CD4-positive, alpha-beta T cell treated with Interleukin-17A for 4 hours (primary cell): Measurements from ENCODE around the gene ANOS1.
"Not testable (repeated sequence)": the region's sequence is repeated elsewhere in the genome, so short reads cannot be mapped to it uniquely, and the experiment has no call there.

Experiments used
- DNase-seq: peaks from one replicate; pipeline ENCODE4 v3.0.0-alpha.2; 2020; ENCODE audit warnings: mixed read lengths

Gene ANOS1, protein sequence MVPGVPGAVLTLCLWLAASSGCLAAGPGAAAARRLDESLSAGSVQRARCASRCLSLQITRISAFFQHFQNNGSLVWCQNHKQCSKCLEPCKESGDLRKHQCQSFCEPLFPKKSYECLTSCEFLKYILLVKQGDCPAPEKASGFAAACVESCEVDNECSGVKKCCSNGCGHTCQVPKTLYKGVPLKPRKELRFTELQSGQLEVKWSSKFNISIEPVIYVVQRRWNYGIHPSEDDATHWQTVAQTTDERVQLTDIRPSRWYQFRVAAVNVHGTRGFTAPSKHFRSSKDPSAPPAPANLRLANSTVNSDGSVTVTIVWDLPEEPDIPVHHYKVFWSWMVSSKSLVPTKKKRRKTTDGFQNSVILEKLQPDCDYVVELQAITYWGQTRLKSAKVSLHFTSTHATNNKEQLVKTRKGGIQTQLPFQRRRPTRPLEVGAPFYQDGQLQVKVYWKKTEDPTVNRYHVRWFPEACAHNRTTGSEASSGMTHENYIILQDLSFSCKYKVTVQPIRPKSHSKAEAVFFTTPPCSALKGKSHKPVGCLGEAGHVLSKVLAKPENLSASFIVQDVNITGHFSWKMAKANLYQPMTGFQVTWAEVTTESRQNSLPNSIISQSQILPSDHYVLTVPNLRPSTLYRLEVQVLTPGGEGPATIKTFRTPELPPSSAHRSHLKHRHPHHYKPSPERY

DNA sequence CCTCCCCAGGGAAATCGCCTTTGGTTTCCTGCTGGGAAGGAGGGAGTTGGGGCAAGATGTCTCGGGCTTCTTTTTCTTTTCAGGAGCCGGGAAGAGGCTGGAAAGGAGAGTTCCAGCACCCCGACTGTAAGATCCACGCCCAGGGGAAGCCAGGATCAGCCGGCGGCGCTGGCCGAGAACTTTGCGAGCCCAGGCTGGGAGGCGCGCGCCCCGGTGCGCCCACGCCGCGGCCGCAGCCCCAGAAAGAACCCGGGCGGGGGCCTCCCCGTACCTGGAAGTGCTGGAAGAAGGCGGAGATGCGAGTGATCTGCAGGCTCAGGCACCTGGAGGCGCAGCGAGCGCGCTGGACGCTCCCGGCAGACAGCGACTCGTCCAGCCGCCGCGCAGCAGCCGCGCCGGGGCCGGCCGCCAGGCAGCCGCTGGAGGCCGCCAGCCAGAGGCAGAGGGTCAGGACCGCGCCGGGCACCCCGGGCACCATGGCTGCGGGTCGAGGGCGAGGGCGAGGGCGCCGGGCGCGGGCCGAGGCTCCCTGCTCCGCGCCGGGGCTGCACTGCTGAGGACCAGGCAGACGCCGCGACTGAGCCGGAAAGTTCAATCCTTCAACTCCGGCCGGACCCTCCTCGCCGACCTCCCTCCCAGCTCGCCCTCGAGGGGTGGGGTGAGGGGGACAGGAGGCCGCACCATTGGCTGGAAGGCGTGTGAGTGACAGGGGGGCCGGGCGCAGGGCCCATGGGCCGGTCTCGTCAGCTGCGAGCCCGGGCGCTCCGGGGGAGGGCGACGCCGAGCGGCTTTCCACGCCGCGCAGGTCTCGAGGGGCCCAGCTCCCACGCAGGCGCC lies at the start of gene ANOS1:
Gene ANOS1 (minus strand): TSS at position 579 of the 837 bp plus-strand sequence. CDS start 101 bp downstream, at position 478.
- no peak for DNase-seq

DNA sequence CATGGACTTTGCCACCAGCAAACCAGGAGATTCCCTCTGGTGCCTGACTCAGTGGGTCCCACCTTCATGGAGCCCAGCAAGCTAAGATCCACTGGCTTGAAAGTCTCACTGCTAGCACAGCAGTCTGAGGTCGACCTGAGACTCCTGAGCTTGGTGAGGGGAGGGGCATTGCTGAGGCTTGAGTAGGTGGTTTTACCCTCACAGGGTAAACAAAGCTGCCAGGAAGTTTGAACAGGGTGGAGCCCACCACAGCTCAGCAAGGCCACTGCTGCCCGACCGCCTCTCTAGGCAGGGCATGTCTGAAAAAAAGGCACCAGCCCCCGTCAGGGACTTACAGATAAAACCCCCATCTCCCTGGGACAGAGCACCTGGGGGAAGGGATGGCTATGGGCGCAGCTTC lies 41.2 kb upstream of the ANOS1 start:
- DNase-seq, result no peak

DNA sequence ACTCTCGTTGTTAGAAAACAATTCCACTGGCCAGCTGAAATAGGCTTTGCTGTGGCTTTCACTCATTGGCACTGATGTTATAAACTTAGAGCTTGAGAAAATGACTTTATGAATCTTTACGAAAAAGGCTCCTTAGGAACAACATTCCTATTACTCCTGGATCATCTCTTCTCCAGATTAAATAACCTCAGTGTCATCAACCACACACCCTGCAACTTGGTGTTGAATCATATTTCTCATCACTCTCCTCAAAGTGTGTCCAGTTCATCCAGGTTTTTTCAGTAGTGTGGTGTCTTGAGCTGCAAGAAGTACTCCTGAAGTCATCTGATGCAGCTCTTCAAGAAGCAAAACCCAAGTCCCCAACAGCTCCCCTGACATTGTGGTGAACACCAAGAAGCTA lies 28.1 kb upstream of the ANOS1 start:
- DNase-seq, result no peak

DNA sequence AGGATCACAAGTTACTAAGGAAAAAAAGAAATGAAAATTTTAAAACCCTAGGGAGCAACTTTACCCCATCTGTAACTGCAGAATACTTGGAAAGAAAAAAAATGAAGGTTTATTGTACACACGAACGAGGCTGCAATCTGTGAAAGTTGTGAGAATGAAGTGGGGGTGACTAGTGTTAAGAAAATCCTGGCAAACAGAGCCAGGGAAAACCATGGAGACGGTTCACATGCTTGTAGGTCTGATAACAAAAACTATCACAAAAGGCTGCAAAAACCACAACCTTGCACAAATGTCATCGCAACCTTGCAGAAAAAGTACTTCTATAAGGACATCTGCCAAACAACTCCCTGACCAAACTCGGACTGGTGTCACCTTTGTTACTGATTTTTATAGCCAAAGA lies 26.8 kb upstream of the ANOS1 start:
- DNase-seq, result not testable (repeated sequence)

DNA sequence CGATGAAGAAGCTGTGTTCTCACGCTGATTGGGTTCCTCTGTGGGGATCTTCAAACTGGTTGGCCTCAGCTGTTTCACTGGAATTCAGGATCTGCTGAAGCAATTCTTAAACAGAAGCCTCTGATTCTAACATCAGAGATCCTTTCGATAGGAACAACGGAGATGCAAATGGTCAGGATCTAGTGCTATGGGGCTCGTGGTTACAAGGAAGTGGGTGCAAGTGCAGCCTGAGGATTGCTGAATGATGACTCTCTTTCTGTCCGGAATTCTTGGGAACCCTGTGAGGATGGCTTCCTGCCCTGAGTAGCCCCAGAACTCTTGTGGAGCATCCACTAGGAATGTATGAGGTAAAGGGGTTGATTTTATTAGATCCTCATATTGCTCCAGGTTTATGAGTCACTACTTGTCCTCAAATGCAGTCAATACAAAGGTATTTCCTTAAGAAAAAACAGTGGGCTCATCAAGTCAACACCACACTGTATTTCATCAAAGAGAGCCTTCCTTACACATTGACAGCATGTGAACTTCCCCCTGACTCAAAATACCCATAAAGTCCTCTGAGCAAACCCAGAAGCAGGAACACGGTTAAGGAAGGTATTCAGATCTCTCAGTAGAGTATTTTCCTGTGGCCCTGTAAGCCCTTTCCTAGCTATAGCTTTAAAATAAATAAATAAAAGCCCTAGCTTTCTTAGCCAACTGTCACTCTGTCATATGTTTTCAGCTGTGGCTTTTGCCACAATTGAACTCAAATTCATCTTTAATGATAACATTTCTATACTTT lies 25.9 kb upstream of the ANOS1 start:
- not testable (repeated sequence) for DNase-seq

DNA sequence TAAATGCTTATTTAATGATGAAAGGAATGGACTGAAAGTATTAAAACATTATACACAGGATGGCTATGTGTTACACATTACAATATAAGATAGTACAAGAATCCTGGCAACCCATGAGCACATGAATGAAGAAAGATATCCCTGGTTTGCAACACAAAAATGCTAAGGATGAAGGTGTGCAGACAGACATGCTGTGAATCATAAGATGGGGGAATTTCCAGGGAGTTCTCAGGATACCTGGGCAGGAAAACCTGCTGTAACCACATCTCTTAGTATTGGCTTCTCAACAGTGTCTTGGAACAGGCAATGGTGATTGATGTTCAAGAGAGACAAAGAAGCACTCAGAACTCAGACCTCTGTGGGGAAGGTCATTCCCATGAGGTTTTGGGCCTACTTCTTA lies 23.9 kb upstream of the ANOS1 start:
- no peak for DNase-seq

DNA sequence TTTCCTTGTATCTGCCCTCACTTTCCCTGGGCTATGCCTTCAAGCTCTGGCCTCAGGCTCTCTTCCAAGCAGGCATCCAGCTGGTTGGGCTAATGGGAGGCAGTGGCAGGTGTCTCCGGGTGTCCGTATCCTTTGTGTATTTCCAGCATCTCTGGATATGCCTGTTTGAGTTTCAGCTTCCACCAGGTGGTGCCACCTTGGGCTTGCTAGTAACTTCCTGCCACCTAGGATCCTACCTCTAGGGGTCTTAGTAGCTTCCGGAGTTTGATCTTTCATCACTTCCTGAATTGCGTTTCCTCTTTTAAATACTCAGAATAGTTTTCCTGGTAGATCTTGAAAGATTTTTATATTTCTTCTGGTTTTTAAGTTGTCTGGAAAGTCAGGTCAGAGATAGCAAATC lies 23.2 kb upstream of the ANOS1 start:
- DNase-seq, result no peak

DNA sequence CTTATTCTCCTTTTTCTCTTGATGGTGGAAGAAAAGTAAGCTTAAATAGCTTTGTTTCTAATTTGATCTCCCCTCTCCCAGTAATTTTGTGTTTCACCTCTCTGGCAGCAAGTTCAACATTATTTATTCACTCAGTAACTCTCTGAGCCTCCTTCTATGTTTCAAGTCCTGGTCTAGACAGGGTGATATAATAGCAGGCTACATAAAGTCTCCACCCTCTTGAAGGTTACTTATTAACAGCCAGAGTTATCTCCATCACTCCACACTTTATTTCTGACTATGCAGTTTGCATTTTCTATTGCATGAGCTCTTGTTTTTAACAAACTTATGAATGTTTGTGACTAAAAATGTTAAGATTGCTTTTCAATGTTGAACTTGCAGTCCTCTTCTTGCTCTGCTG lies 17.8 kb upstream of the ANOS1 start:
- DNase-seq, result no peak

DNA sequence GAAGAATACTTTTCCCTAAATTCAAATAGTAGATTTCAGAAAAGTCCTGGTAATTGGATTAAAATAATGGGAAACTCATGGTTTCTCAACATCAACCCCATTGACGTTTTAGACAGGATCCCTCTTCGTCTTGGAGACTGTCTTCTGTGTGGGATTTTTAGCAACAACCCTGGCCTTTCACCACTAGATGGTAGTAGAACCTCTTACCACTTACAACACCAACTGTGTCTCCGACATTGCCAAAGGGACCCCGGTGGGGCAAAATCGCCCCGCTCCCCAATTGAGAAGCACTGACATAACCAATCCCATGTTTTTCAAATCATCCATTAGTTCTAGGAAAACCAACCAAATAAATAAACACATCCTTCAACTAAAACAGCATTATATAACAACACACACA lies 16.9 kb upstream of the ANOS1 start:
- no peak for DNase-seq

DNA sequence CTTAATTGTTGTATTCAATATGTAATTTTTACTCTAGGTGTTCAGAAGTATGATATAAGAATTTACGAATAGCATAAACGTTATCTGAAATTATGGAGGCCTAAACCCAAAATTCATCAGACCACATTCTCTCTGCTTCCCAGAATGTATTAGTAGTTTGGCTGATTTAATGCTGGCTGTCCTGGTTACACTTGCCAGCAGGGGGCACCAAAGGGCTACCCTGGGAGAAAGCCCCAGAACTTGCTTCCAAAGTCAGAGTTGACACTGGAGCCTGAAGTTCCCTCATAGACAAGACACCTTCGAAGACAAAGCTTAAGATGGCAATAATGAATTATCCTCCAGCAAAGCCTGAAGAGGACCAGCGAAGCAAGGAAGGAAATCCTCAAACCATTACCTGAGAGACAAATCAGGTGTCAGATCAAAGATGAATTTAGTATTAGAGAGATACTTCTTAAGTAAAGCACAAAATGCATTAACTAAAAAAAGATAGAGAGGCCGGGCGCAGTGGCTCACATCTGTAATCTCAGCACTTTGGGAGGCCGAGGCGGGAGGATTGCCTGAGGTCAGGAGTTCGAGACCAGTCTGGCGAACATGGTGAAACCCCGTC lies 11.3 kb upstream of the ANOS1 start:
- peak; percentile 76 for DNase-seq

DNA sequence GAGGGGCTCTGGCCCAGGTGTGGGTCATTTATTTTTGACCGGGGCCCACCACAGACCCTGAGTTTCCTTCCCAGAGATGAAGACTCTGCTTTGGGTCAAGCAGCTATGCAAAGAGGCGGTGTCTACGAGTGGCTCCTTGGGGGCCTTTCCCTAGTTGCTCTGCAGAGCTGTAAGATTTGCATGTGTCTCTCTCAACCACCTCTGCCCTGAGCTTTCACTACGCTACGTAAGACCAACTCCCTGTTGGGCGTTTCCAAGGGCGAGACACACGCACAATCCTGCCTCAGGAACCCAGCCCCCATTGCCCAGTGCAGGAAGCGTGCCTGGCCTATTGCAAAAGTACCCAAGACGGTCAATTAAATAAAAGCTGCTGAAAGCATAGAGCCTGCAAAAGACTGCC lies 10.0 kb upstream of the ANOS1 start:
- no peak for DNase-seq

DNA sequence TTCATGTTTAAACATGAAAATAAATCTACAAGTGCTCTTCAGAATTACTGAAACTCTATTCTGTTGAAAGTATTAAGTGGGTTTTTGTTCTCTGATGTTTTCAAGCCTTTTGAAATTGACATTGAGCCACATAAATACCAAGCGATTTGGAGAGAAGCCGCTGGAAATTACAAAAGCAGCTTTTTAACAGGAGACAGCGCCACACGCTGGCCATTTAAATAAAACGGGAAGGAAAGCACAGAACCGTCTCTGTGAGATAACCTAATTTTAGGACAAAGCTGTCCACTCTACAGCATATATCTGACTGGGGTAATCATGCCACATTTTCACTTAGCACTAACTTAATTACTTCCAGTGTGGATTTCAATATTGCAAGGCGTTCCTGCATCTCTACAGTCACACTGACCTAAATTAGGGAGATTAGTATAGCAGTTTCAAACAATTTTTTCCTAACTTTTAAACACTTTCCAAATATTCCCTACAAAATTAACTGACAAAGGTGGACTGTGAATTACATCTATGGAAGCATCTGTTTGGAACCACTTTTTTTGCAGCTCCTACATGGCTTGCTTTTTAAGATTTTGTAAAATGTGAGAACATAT lies 6.8 kb upstream of the ANOS1 start:
- DNase-seq, result peak; percentile 19

DNA sequence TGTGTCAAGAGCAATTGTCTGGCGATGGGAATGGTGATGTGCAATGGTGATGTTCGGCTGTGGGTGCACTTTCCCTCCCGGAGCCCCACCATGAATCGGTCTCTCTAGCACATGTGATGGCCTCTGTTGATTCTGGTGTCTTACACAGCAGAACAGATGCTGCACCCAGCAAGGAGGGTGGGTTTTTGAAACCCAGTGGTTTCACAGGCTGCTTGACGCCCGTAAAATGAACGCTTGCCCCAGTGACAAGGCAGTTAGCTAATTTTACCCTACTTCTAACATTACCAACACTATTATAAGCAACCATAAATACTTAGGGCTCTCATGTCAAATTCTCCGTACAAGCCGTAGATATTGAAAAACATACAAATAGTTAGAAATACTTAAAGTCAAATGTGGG lies 5.9 kb upstream of the ANOS1 start:
- DNase-seq, result no peak

DNA sequence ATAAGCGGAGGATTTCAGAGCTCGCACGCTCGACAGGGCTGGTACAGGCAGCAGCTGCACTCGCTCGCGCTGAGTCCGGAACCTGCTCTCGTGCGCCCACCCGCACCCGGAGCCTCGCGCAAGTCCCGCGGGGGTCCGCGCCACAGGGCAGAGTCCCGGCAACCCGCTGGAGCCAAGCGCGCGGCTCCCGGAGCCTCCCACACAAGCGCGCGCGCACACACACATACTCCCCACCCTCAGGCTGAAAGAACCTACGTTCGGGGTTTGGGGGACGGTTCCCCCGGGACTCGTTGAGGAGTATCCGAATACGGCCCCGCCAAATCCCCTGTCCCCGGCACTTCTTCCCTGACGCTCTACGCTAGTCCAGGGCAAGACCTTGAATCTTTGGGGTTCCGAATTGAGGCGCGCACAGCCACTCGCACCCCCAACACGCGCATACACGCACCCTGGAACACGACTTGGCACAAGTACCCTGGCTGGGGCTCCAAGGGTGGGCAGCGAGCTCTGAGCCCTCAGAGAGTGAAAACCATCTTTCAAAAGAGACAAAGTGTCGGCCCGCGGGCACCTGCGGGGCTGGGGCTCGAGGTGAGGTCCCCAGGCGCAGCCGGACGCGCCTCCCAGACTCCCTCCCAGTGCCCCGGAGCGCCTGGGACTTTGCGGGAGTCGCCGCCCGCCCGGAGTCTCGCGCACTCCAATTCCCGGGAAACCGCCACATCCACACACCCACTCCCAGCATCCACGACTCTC lies 952 bp downstream of the ANOS1 start:
- no peak for DNase-seq

DNA sequence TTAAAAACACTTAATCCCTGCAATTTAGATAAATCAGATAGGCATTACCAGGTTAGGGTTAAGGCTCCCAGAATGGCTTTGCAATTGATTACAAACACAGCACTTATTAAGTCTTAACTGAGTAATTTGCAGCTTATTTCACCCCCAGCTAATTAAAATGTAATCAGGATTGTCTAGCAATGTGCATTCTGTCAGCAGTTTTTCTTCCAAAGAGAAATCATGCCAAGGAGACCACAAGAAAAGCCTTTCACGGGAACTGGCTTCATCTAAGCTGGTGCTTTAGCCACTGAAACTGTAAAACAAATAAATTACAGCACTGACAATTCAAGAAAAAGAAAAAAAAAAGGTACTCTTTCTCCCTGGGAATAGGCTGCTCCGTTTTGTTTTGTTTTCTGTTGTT lies 2.1 kb downstream of the ANOS1 start:
- DNase-seq, result no peak

DNA sequence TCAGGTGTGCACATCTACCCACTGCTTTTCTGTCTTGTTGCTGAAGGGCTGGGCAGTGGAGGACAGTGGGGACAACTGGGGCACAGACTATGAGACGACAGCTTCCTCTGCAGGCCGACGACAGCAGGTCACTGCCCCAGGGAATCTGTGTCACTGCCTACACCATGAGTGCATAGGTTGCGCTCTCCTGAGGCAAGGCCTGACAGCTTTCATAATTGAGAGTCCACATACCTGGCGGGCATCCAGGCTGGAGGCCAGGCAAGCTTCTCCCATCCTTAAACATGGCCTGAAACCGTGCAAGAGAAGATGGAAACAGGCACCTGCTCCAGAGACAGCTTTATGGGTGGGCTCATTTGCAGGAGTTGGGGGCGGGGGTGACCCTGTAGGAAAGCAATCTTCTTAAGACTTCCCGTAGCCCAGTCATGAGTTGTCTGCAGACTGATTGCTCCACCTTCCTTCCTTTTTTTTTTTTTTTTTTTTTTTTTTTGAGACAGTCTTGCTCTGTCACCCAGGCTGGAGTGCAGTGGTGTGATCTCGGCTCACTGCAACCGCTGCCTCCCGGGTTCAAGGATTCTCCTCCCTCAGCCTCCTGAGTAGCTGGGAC lies 2.9 kb downstream of the ANOS1 start:
- no peak for DNase-seq

DNA sequence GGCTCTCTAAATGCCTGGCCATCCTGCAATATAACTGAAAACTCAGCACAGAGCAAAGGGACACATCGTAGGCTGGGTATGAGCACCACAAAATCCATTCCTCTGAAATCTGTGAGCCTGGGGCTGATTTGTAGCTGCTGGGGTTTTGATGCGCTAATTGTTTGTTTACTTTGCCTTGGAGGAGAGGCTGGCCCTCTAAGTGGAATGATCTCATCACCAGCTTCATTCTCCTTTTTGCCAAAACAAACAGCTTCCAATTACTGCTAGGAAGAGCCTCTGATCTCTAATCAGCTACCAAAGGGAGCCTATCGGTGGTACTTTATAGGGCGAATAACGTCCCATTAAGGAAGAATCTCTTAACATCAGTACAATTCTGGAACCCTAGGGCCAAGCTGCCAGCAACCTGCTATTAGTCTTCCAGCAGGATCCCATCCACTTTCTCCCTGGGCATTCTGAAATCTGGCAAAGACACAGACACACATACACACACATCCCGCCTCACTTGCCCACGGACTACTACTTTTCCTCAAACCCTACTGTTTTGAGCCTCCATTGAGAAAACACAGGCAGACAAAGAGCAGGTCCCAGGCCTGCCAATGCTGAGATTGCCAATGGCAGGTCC lies 5.8 kb downstream of the ANOS1 start:
- DNase-seq, result no peak

DNA sequence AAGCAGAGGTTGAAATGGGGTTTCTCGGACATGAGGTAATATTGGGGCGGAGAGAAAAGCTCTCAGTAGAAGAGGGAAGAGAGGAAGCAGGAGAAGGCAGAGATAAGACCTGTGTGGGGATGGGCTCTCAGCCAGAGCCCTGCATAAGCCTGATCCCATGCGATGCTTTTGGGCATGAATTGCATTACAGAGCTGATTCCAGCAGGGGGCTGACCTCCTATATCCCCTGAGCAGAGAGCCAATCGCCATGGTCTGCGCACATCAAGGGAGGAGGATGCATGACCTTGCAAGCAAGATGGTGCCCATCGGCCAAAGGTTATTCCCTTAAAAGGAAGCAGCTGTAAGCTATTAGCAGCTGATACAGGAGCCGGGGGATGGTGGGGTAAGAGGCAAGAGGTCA lies 7.6 kb downstream of the ANOS1 start:
- DNase-seq, result no peak

DNA sequence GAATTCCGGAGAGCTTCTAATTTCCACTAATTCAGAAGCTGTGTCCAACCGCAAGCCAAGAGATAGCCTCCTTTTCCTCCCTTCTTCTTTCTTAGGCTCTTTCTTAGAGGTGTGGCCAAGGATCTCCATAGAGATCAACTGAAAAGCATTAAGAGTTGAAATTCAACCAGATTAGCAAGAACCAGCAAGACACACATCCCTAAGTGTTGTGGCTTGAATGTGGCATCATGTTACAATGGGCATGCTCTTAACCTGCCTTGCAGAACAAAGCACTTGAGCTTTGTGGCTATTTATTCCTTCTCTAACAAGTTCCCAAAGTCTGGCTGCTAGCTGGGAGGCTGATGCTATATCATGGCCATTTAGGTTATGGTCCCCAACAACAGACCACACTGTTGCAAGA lies 10.4 kb downstream of the ANOS1 start:
- DNase-seq, result no peak

DNA sequence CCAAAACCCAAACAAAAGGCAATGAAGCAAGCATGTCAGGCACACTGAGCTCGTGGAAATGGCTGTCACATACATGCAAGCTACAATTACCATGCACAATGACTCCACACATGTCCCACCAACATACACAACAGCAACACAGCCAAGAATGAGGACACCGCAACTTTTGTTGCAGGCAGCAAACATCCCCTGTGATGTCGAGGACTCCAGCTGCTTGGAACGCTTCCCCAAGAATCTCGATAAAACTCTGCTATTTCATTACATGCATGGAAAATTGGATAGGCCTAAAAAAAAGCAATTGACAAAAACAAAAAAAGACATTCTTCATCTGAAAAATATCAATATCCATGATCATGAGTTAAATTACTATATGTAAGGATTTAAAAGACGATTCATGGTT lies 11.8 kb downstream of the ANOS1 start:
- DNase-seq, result no peak
